Glomerular visceral epithelial cell (primary cell): ENCODE data around the gene TRUB2.

Experiments
- DNase-seq: peaks from one replicate; pipeline ENCODE4 v3.0.0-alpha.2; 2016; ENCODE audit errors: extremely low spot score

Gene TRUB2

GRCh38 chr9:128298535-128299482 is 23.4 kb downstream of the TRUB2 start:
- no peak for DNase-seq

- DNase-seq = no peak
These were observed 24.9 kb downstream of the TRUB2 start for GRCh38 chr9:128297221-128297773.

GRCh38 chr9:128296340-128297220 is 25.7 kb downstream of the TRUB2 start:
- DNase-seq = no peak

GRCh38 chr9:128294142-128294541 is 28.1 kb downstream of the TRUB2 start:
- DNase-seq = no peak

- DNase-seq = no peak
These were observed 29.2 kb downstream of the TRUB2 start for GRCh38 chr9:128293091-128293490.

- no peak for DNase-seq
These were observed 30.2 kb downstream of the TRUB2 start for GRCh38 chr9:128292009-128292408.

GRCh38 chr9:128288273-128289004 is 33.8 kb downstream of the TRUB2 start:
- DNase-seq = no peak

GRCh38 chr9:128286440-128286839 is 35.8 kb downstream of the TRUB2 start:
- no peak for DNase-seq

- no peak for DNase-seq
These were observed 37.0 kb downstream of the TRUB2 start for GRCh38 chr9:128285033-128285784.

GRCh38 chr9:128282500-128282899 is 39.7 kb downstream of the TRUB2 start:
- DNase-seq = peak; percentile 9

- no peak for DNase-seq
These were observed 42.1 kb downstream of the TRUB2 start for GRCh38 chr9:128280084-128280622.

- DNase-seq = peak; percentile 71
These were observed 42.9 kb downstream of the TRUB2 start for GRCh38 chr9:128279088-128280073.

GRCh38 chr9:128276574-128277270 is 45.5 kb downstream of the TRUB2 start:
- peak; percentile 42 for DNase-seq

- peak; percentile 100 for DNase-seq
These were observed 46.2 kb downstream of the TRUB2 start, which contains the start of gene SWI5 for GRCh38 chr9:128276008-128276573. SWI5 (plus strand) TSS chr9:128276276.

- peak; percentile 22 for DNase-seq
These were observed 46.8 kb downstream of the TRUB2 start, which contains the start of gene GOLGA2 for GRCh38 chr9:128275198-128276007. GOLGA2 (minus strand) TSS chr9:128276007; CDS start chr9:128275976, 31 bp downstream.

- DNase-seq = no peak
These were observed 48.0 kb downstream of the TRUB2 start for GRCh38 chr9:128274245-128274644.

GRCh38 chr9:128271512-128271911 is 50.7 kb downstream of the TRUB2 start:
- no peak for DNase-seq
